Stimulated activated CD8-positive, alpha-beta memory T cell treated with anti-CD3 and anti-CD28 coated beads, Interleukin-7, amount 100 ng/mL, for 24 hours (primary cell): ENCODE results near the gene FRMD8.

Experiments
- DNase-seq: peaks from one replicate; pipeline ENCODE4 v3.0.0-alpha.2; 2020; ENCODE audit warnings: low read depth

FRMD8 gene

GRCh38 chr11:65456418-65456817 is 70.0 kb downstream of the FRMD8 start:
- DNase-seq: no peak

GRCh38 chr11:65459552-65459951 is 73.1 kb downstream of the FRMD8 start:
- no peak for DNase-seq
